H1 (cell line): ENCODE measurements around the gene CAV3. TPM values are rescaled to one million over a fixed set of nuclear protein-coding genes. Genes with fewer than 3 reads are reported as not detected.

Source experiments
- CTCF ChIA-PET: fragments of 300-600 bp; sonication (Branson Sonifier 250); formaldehyde crosslinking; loops from one replicate; lab custom pipeline; 2021; ENCODE audit not compliant: partially characterized antibody; lab: Charles Lee
- POLR2A ChIA-PET: fragments of 300-600 bp; sonication (Branson Sonifier 250); formaldehyde crosslinking; loops from one replicate; lab custom pipeline; 2021; ENCODE audit warnings: inconsistent platforms; ENCODE audit not compliant: partially characterized antibody; lab: Charles Lee
- DNase-seq, 2 experiments: peaks; one replicate each; pipeline versions ENCODE4 v3.0.0 to v3.0.0-alpha.2; 2010 to 2022; ENCODE audit warnings: low spot score in 2 of 2, low read depth in 1 of 2, mixed read lengths in 1 of 2
- FAIRE-seq: peaks from 2 replicates; lab custom pipeline; 2011; peaks lifted over from hg19 to GRCh38; lab: Jason Lieb, UNC
- H2AFZ ChIP-seq: 2 replicates; pipeline ENCODE4 v1.8.1; 2012; ENCODE audit warnings: low read length, inconsistent platforms
- H2AK5ac ChIP-seq: 2 replicates; pipeline ENCODE4 v1.6.1; 2013; ENCODE audit warnings: low read depth, low read length
- H2BK120ac ChIP-seq: replicated peaks from 2 replicates; pipeline ENCODE3; 2013; ENCODE audit warnings: low read depth, low read length, inconsistent platforms
- H2BK12ac ChIP-seq: 2 replicates; pipeline ENCODE4 v1.6.1; 2013; ENCODE audit warnings: low read depth, low read length
- H2BK15ac ChIP-seq: 2 replicates; pipeline ENCODE4 v1.6.1; 2013; ENCODE audit warnings: low read length
- H2BK20ac ChIP-seq: 2 replicates; pipeline ENCODE4 v1.6.1; 2013; ENCODE audit warnings: low read length
- H2BK5ac ChIP-seq: 2 replicates; pipeline ENCODE4 v1.6.1; 2013; ENCODE audit warnings: low read depth, low read length
- H3K14ac ChIP-seq: 2 replicates; pipeline ENCODE4 v1.6.1; 2013; ENCODE audit warnings: inconsistent platforms; ENCODE audit not compliant: insufficient read length
- H3K18ac ChIP-seq: 2 replicates; pipeline ENCODE4 v1.6.1; 2013; ENCODE audit warnings: low read length; ENCODE audit errors: extremely low read depth
- H3K23ac ChIP-seq: 2 replicates; pipeline ENCODE4 v1.6.1; 2013; ENCODE audit warnings: inconsistent platforms; ENCODE audit not compliant: insufficient read length
- H3K23me2 ChIP-seq: 2 replicates; pipeline ENCODE4 v1.6.1; 2013; ENCODE audit warnings: low read depth, low read length
- H3K27ac ChIP-seq: 2 replicates; pipeline ENCODE4 v1.6.1; 2011; ENCODE audit warnings: low read depth, low read length, inconsistent platforms
- H3K27me3 ChIP-seq, 4 experiments: replicated peaks in 1 of 4; 1 replicate in 1 of 4; 2 replicates in 3 of 4; pipeline versions ENCODE4 v1.6.1 to v1.8.1; 2011 to 2013; ENCODE audit warnings: low read length in 3 of 4, mild to moderate bottlenecking in 3 of 4, inconsistent platforms in 2 of 4, mixed read lengths in 2 of 4, moderate library complexity in 1 of 4; ENCODE audit not compliant: control insufficient read depth in 3 of 4, insufficient read depth in 3 of 4; ENCODE audit errors: extremely low read depth in 1 of 4
- H3K36me3 ChIP-seq, 4 experiments: 2 replicates each; pipeline versions ENCODE4 v1.6.1 to v1.8.1; 2011 to 2013; ENCODE audit warnings: mild to moderate bottlenecking in 4 of 4, low read length in 3 of 4, moderate library complexity in 2 of 4, control low read depth in 1 of 4, inconsistent platforms in 1 of 4; ENCODE audit not compliant: insufficient read depth in 4 of 4, control insufficient read depth in 2 of 4
- H3K4ac ChIP-seq: replicated peaks from 2 replicates; pipeline ENCODE3; 2013; ENCODE audit warnings: low read length, low read depth, mixed read lengths, inconsistent platforms; ENCODE audit not compliant: insufficient read length
- H3K4me1 ChIP-seq, 4 experiments: replicated peaks in 1 of 4; 1 replicate in 1 of 4; 2 replicates in 3 of 4; pipeline versions ENCODE4 v1.6.1 to v1.8.1; 2011 to 2013; ENCODE audit warnings: low read length in 3 of 4, inconsistent platforms in 2 of 4, mixed read lengths in 1 of 4; ENCODE audit not compliant: insufficient read depth in 4 of 4, control insufficient read depth in 3 of 4
- H3K4me2 ChIP-seq, 2 experiments: 2 replicates each; pipeline versions ENCODE4 v1.6.1 to v1.8.1; 2011 to 2013; ENCODE audit warnings: low read depth in 2 of 2, low read length in 2 of 2, control low read depth in 1 of 2, inconsistent platforms in 1 of 2, mild to moderate bottlenecking in 1 of 2; ENCODE audit not compliant: insufficient read depth in 1 of 2
- H3K4me3 ChIP-seq, 4 experiments: fragments of 200-600, 300-600 bp in 1 of 4; sonication (generic), shearing (Covaris generic), sonication (Bioruptor Twin) in 1 of 4; 2 replicates each; pipeline versions ENCODE4 v1.5.1 to v1.8.1; 2011 to 2016; ENCODE audit warnings: low read length in 4 of 4, low read depth in 3 of 4, control low read depth in 2 of 4, inconsistent platforms in 2 of 4, mild to moderate bottlenecking in 2 of 4, mixed read lengths in 1 of 4, moderate library complexity in 1 of 4; ENCODE audit not compliant: insufficient read depth in 2 of 4; ENCODE audit errors: extremely low read depth in 1 of 4
- H3K56ac ChIP-seq: replicated peaks from 2 replicates; pipeline ENCODE3; 2013; ENCODE audit warnings: low read depth, mild to moderate bottlenecking, mixed read lengths, low read length, inconsistent platforms; ENCODE audit not compliant: insufficient read length
- H3K79me1 ChIP-seq: 2 replicates; pipeline ENCODE4 v1.6.1; 2013; ENCODE audit warnings: low read depth, low read length, control low read depth
- H3K79me2 ChIP-seq, 2 experiments: 2 replicates each; pipeline versions ENCODE4 v1.6.1 to v1.8.1; 2012 to 2013; ENCODE audit warnings: low read length in 2 of 2, mild to moderate bottlenecking in 2 of 2, inconsistent platforms in 1 of 2; ENCODE audit not compliant: insufficient read depth in 2 of 2, control insufficient read depth in 1 of 2
- H3K9ac ChIP-seq, 4 experiments: replicated peaks in 1 of 4; 1 replicate in 1 of 4; 2 replicates in 3 of 4; pipeline versions ENCODE4 v1.6.1 to v1.8.1; 2011 to 2013; ENCODE audit warnings: low read depth in 3 of 4, low read length in 3 of 4, control low read depth in 2 of 4, mild to moderate bottlenecking in 2 of 4, moderate library complexity in 2 of 4, inconsistent platforms in 1 of 4; ENCODE audit errors: extremely low read depth in 1 of 4
- H3K9me3 ChIP-seq, 2 experiments: 2 replicates each; pipeline versions ENCODE4 v1.6.1 to v1.8.1; 2012 to 2013; ENCODE audit warnings: mild to moderate bottlenecking in 2 of 2, moderate library complexity in 2 of 2, control low read depth in 1 of 2, inconsistent platforms in 1 of 2, low read depth in 1 of 2, low read length in 1 of 2, mixed read lengths in 1 of 2; ENCODE audit not compliant: insufficient read depth in 2 of 2
- H4K20me1 ChIP-seq, 2 experiments: replicated peaks in 1 of 2; 2 replicates each; pipeline versions ENCODE3 to v1.8.1; 2011 to 2013; ENCODE audit warnings: inconsistent platforms in 2 of 2, low read length in 2 of 2, mild to moderate bottlenecking in 1 of 2; ENCODE audit not compliant: insufficient read depth in 2 of 2, control insufficient read depth in 1 of 2
- H4K5ac ChIP-seq: 2 replicates; pipeline ENCODE4 v1.6.1; 2013; ENCODE audit warnings: low read length, low read depth, mixed read lengths, inconsistent platforms; ENCODE audit not compliant: insufficient read length
- H4K8ac ChIP-seq: 2 replicates; pipeline ENCODE4 v1.8.0; 2013; ENCODE audit warnings: mild to moderate bottlenecking, moderate library complexity, low read length, inconsistent platforms; ENCODE audit not compliant: insufficient read depth; ENCODE audit errors: extremely low read depth
- H4K91ac ChIP-seq: replicated peaks from 2 replicates; pipeline ENCODE3; 2013; ENCODE audit warnings: low read length, mixed read lengths, inconsistent platforms; ENCODE audit not compliant: insufficient read length
- CTCF ChIP-seq, 3 experiments: IDR thresholded peaks; 1 replicate in 2 of 3; 2 replicates in 1 of 3; pipeline versions ENCODE4 v1.5.1 to v1.6.1; 2011; ENCODE audit warnings: low read length in 3 of 3, mild to moderate bottlenecking in 3 of 3, inconsistent platforms in 2 of 3, low read depth in 1 of 3, moderate library complexity in 1 of 3; ENCODE audit not compliant: insufficient read depth in 1 of 3; ENCODE audit errors: control extremely low read depth in 1 of 3
- KDM1A ChIP-seq: fragments of 200-600, 300-600 bp; sonication (generic); IDR thresholded peaks from 2 replicates; pipeline ENCODE4 v1.7.1; 2016; ENCODE audit warnings: mild to moderate bottlenecking, low read length, borderline replicate concordance
- MAX ChIP-seq: IDR thresholded peaks from 2 replicates; pipeline ENCODE4 v1.6.1; 2012; ENCODE audit warnings: inconsistent platforms
- RAD21 ChIP-seq, 2 experiments: IDR thresholded peaks in 1 of 2; conservative IDR thresholded peaks in 1 of 2; 2 replicates each; pipeline ENCODE4 v1.6.1; 2011; ENCODE audit warnings: low read depth in 2 of 2, low read length in 2 of 2, improper control_type of control experiment in 1 of 2, inconsistent platforms in 1 of 2, mild to moderate bottlenecking in 1 of 2, moderate library complexity in 1 of 2
- SIX5 ChIP-seq: IDR thresholded peaks from 2 replicates; pipeline ENCODE4 v1.6.1; 2011; ENCODE audit warnings: mild to moderate bottlenecking, low read depth, low read length
- SP1 ChIP-seq: IDR thresholded peaks from 2 replicates; pipeline ENCODE4 v1.6.1; 2011; ENCODE audit warnings: low read depth, low read length
- TAF7 ChIP-seq: optimal IDR thresholded peaks from 2 replicates; pipeline ENCODE3; 2011; ENCODE audit warnings: low read depth, mild to moderate bottlenecking, inconsistent platforms, low read length, moderate library complexity, borderline replicate concordance
- TEAD4 ChIP-seq: IDR thresholded peaks from 2 replicates; pipeline ENCODE4 v1.6.1; 2012; ENCODE audit warnings: low read depth, low read length, inconsistent platforms, mixed read lengths
- WGBS, 2 experiments: shearing (Covaris generic) in 1 of 2; methylation state at CpG; one replicate each; pipeline versions ENCODE4 v1.1.6 to v1.1.7; 2013 to 2015; ENCODE audit warnings: low lambda C conversion rate in 2 of 2, mixed read lengths in 2 of 2, inconsistent platforms in 1 of 2, low coverage in 1 of 2, missing lambda C conversion rate in 1 of 2; ENCODE audit not compliant: insufficient replicate concordance in 2 of 2, insufficient coverage in 1 of 2, insufficient read length in 1 of 2; ENCODE audit errors: extremely low coverage in 1 of 2, missing lambda C conversion rate in 1 of 2; 5-methylcytosine and 5-hydroxymethylcytosine counted together
- polyA plus RNA-seq, 7 experiments: library from polyadenylated mRNA; depleted of rRNA in 3 of 7; stranded (reverse) in 5 of 7; unstranded in 2 of 7; fragments of >200 nt in 5 of 7; fragments of 200-250 nt in 2 of 7; gene quantifications; 1 replicate in 5 of 7; 2 replicates in 1 of 7; 4 replicates in 1 of 7; pipeline versions ENCODE4 v1.2.1 to v1.2.3, GENCODE V29; 2011 to 2013; ENCODE audit warnings: missing spikeins in 2 of 7, mixed read lengths in 2 of 7
- total RNA-seq: library from RNA; stranded (reverse); fragmentation: NEBNext Ultra II Directional; extraction: Animal tissue kit (Norgen Biotek cat#: 25700); gene quantifications from 2 replicates; pipeline ENCODE4 v1.2.1, GENCODE V29; 2021

CAV3 gene
- total and polyA plus RNA-seq, 2 of the 8 experiments (the other 6 are each of a cell fraction or from before 2014, with no cell fraction given), result not detected

GRCh38 chr3:8769088-8769822, 35.7 kb downstream of the CAV3 start, which contains the start of gene OXTR:
Gene OXTR (minus strand): TSS chr3:8769613. CDS start chr3:8768187, 1,426 bp downstream.
- Histone ChIP-seq H3K79me2 (no peaks in the 10 kb centered on the region), H3K9me3 (no peaks in the 10 kb centered on the region), H2AK5ac (no peak within 1 kb of the TSS), H2BK20ac (no peak within 1 kb of the TSS), H3K4me1 (peaks cover 0 to 17% (median 8%) of the 10 kb centered on the region in 4 experiments; a peak in 6 of 7 replicates), H3K56ac (no peak within 1 kb of the TSS), H2BK120ac (no peak within 1 kb of the TSS), H2BK15ac (no peak within 1 kb of the TSS), H3K18ac (no peak within 1 kb of the TSS), H3K23me2 (peaks cover 2% of the 10 kb centered on the region; the same call in 1 of the 2 replicates), H3K27me3 (peaks cover 24 to 38% (median 37%) of the 10 kb centered on the region in 4 experiments), H3K27ac (no peak within 1 kb of the TSS), H2BK5ac (no peak within 1 kb of the TSS), H3K4me2 (peak within 1 kb of the TSS; percentile 58 to 85), H3K4ac (no peak within 1 kb of the TSS), H2BK12ac (peak within 1 kb of the TSS; percentile 71; the same call in 1 of the 2 replicates), H2AFZ (0 out of 2 replicates have a peak within 1 kb of the TSS, but pooled peaks have one; percentile 25), H4K20me1 (peaks cover 2 to 3% of the 10 kb centered on the region in 2 experiments), H4K5ac (no peak within 1 kb of the TSS), H3K14ac (no peak within 1 kb of the TSS), H3K9ac (no peak within 1 kb of the TSS; a peak in 1 of 7 replicates), H3K23ac (no peak within 1 kb of the TSS), H3K79me1 (no peaks in the 10 kb centered on the region), H4K91ac (no peak within 1 kb of the TSS), H3K36me3 (no peaks in the 10 kb centered on the region), H3K4me3 (peak within 1 kb of the TSS; percentile 20 to 53 (median 37); a peak in 7 of 8 replicates), H4K8ac (peak within 1 kb of the TSS; percentile 51; the same call in 1 of the 2 replicates)
- WGBS, 2 experiments, result 8% methylated on average over 53 of the region's 53 CpGs; no CpG with 5 or more reads in 1 of the 2 experiments
- no peak for FAIRE-seq
- POLR2A ChIA-PET, result interaction anchor here (1.1 to 1.2 kb wide), 2 partner anchors 56 to 71 kb away, joined by 3 to 4 read pairs; no protein-coding TSS in a partner anchor
- DNase-seq, result peak; percentile 72 to 97
- CTCF ChIA-PET, result interaction anchor here (0.6 to 3.6 kb wide), 61 partner anchors 9 to 731 kb away, joined by 3 to 30 read pairs (median 4); partner anchors contain the start of gene CAV3
- peak; percentile 86 to 90 for TF ChIP-seq RAD21 (IDR thresholded peaks at IDR 0.05 in 1 of 2, conservative IDR thresholded peaks at IDR 0.05 in 1 of 2; ENCODE audit: low read depth in 2 of 2, low read length in 2 of 2)
- TF ChIP-seq CTCF (IDR thresholded peaks at IDR 0.05; ENCODE audit: control extremely low read depth in 1 of 3, insufficient read depth in 1 of 3, low read depth in 1 of 3, low read length in 3 of 3), result peak; percentile 98 to 99 (median 98)
- TF ChIP-seq MAX, result peak; percentile 59
- TF ChIP-seq KDM1A, result no peak
- peak; percentile 6; the same call in 1 of the 2 replicates for TF ChIP-seq TEAD4
- TF ChIP-seq TAF7, result peak; percentile 25
- no peak for TF ChIP-seq SP1
- no peak for TF ChIP-seq SIX5
